SU-DHL-6 (cell line): ENCODE measurements around the gene ARRB1.

ENCODE experiments used
- H2AFZ ChIP-seq: fragments of 200-600 bp; sonication (generic); 2 replicates; pipeline ENCODE4 v1.6.1; 2014; ENCODE audit warnings: low read depth, mild to moderate bottlenecking, moderate library complexity, mixed read lengths, antibody characterized with exemption, low read length; ENCODE audit not compliant: severe bottlenecking
- H3F3A ChIP-seq: fragments of 200-600 bp; shearing (Covaris generic); 2 replicates; pipeline ENCODE4 v1.6.0; 2016; ENCODE audit warnings: antibody characterized with exemption, mild to moderate bottlenecking; ENCODE audit not compliant: insufficient read depth
- H3K27ac ChIP-seq: fragments of 200-600 bp; sonication (generic); 2 replicates; pipeline ENCODE4 v1.5.1; 2016; ENCODE audit warnings: low read depth, mild to moderate bottlenecking, low read length, moderate library complexity, mixed read lengths
- H3K27me3 ChIP-seq: fragments of 200-600 bp; sonication (generic), shearing (Covaris generic); 2 replicates; pipeline ENCODE4 v1.6.0; 2014; ENCODE audit warnings: mild to moderate bottlenecking, low read length
- H3K36me3 ChIP-seq: fragments of 200-600 bp; sonication (generic); 2 replicates; pipeline ENCODE4 v1.6.1; 2014; ENCODE audit warnings: mild to moderate bottlenecking, low read length, mixed read lengths
- H3K4me2 ChIP-seq: fragments of 300-600, 200-600 bp; shearing (Covaris generic), sonication (generic); 2 replicates; pipeline ENCODE4 v1.6.0; 2014; ENCODE audit warnings: low read length, low read depth, mild to moderate bottlenecking; ENCODE audit not compliant: poor library complexity, severe bottlenecking
- H3K4me3 ChIP-seq: fragments of 200-600 bp; sonication (generic); 2 replicates; pipeline ENCODE4 v1.5.1; 2014; ENCODE audit warnings: antibody characterized with exemption, low read length, mild to moderate bottlenecking, mixed read lengths; ENCODE audit not compliant: insufficient read depth, poor library complexity, severe bottlenecking
- H3K79me2 ChIP-seq: fragments of 200-600 bp; sonication (generic); 2 replicates; pipeline ENCODE4 v1.6.1; 2014; ENCODE audit warnings: mild to moderate bottlenecking, low read length, moderate library complexity; ENCODE audit not compliant: insufficient read depth
- H3K9ac ChIP-seq: fragments of 200-600 bp; sonication (generic); 2 replicates; pipeline ENCODE4 v1.7.0; 2014; ENCODE audit warnings: mild to moderate bottlenecking, low read length
- H3K9me2 ChIP-seq: fragments of 200-600 bp; sonication (generic); replicated peaks from 2 replicates; pipeline ENCODE4 v1.6.1; 2014; ENCODE audit warnings: low read length; ENCODE audit not compliant: insufficient read depth
- H3K9me3 ChIP-seq: fragments of 200-600 bp; sonication (generic); 2 replicates; pipeline ENCODE4 v1.6.1; 2014; ENCODE audit warnings: low read length, mixed read lengths; ENCODE audit not compliant: insufficient read depth
- H4K20me1 ChIP-seq: fragments of 200-600 bp; sonication (generic); 2 replicates; pipeline ENCODE4 v1.6.1; 2014; ENCODE audit warnings: low read depth, mild to moderate bottlenecking, antibody characterized with exemption, low read length, moderate library complexity, mixed read lengths
- EZH2phosphoT487 ChIP-seq: fragments of 200-600 bp; sonication (generic), shearing (Covaris generic); conservative IDR thresholded peaks from 2 replicates; pipeline ENCODE4 v1.6.1; 2018; ENCODE audit warnings: mild to moderate bottlenecking, antibody characterized with exemption, low read length, moderate library complexity, mixed read lengths
- TF ChIP-seq, protein P1 (sequence below): fragments of 200-600 bp; sonication (generic); IDR thresholded peaks from one replicate; pipeline ENCODE4 v1.5.1; 2017; ENCODE audit warnings: antibody characterized with exemption, mild to moderate bottlenecking, low read length, moderate library complexity; ENCODE audit not compliant: insufficient read depth, poor library complexity, severe bottlenecking

Gene ARRB1

DNA sequence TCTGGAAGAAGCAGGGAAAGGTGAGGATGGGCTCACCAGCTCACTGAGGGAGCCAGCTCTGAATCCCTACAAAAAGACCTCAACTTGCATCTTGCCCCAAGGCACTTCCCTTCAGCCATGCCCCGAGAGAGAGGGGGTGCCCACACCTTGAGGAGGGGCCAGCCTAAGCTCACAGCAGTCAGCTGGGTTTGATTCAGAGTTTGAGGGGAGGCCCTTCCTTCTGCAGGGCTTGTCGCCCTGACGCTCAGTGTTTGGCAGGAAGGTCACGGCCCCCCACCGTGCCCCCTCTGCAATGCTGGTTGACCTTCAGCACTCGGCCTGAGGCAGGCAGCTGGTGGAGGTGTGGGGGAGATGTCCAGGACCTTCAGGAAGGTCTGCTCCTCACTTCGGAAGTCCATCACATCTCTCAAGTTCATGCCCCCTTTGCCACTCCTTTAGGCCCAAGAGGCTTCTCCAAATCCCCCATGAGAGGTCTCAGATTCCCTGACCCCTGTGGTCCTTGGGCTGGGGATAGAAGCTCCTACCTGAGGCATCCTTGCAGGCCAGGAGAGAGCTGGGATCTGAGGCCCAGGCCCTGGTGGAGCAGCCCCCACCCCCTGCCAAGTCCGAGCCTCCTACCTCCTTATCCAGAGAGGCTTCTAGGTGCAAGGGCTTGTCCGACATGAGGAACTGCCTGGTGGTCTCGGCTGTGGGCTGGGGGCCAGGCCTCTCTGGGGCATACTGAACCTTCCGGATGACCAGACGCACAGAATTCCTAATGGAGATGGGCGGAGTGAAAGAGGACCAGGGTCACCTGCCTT lies 73.3 kb downstream of the ARRB1 start:
- H4K20me1 ChIP-seq, result no peaks in the 10 kb centered on the region
- no peaks in the 10 kb centered on the region for H3K36me3 ChIP-seq

DNA sequence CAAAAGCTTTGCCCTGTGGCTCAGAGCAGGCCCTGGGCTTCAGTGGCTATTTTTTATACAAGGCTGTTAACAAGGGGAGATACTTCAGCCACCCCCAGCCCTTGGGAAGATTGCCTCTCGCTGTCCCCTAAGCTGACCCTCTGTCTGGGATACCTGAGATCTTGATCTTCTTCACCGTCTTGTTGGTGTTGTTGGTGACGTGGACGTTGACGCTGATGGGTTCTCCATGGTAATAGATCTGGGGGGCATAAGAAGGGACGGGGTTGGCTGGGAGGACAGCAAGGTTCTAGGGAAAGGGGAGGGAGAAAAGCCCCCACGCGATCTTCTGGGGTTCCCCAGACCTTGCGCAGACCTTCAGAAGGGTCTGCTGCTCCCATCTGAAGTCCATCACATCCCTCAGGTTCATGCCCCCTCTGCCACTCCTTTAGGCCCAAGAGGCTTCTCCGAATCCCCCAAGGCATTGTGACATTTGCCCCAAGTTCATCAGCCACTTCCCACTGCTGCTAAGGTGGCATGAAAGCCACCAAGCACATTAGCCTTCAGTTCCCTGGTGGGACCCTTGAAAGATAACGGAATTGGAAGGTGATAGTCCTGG lies 74.2 kb downstream of the ARRB1 start:
- no peaks in the 10 kb centered on the region for H3K36me3 ChIP-seq
- H3K9me2 ChIP-seq, result no peaks in the 10 kb centered on the region
- H2AFZ ChIP-seq, result no peak overlapping the region
- no peak overlapping the region for H3K9ac ChIP-seq
- H3K9me3 ChIP-seq, result no peaks in the 10 kb centered on the region
- no peak overlapping the region for H3K27ac ChIP-seq
- H3K4me2 ChIP-seq, result no peak overlapping the region
- no peaks in the 10 kb centered on the region for H3K79me2 ChIP-seq
- H3F3A ChIP-seq, result no peaks in the 10 kb centered on the region
- H4K20me1 ChIP-seq, result no peaks in the 10 kb centered on the region
- no peak overlapping the region for H3K4me3 ChIP-seq
- H3K27me3 ChIP-seq, result no peaks in the 10 kb centered on the region
- no peak for TF ChIP-seq EZH2phosphoT487
- TF ChIP-seq, protein P1, sequence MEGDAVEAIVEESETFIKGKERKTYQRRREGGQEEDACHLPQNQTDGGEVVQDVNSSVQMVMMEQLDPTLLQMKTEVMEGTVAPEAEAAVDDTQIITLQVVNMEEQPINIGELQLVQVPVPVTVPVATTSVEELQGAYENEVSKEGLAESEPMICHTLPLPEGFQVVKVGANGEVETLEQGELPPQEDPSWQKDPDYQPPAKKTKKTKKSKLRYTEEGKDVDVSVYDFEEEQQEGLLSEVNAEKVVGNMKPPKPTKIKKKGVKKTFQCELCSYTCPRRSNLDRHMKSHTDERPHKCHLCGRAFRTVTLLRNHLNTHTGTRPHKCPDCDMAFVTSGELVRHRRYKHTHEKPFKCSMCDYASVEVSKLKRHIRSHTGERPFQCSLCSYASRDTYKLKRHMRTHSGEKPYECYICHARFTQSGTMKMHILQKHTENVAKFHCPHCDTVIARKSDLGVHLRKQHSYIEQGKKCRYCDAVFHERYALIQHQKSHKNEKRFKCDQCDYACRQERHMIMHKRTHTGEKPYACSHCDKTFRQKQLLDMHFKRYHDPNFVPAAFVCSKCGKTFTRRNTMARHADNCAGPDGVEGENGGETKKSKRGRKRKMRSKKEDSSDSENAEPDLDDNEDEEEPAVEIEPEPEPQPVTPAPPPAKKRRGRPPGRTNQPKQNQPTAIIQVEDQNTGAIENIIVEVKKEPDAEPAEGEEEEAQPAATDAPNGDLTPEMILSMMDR, result no peak

More for the DNA sequence above, 73.3 kb downstream of the ARRB1 start:
- no peaks in the 10 kb centered on the region for H3K79me2 ChIP-seq
- TF ChIP-seq, protein P1, result no peak
- TF ChIP-seq EZH2phosphoT487, result no peak
- H2AFZ ChIP-seq, result no peak overlapping the region
- H3K27me3 ChIP-seq, result no peaks in the 10 kb centered on the region
- H3K27ac ChIP-seq, result no peak overlapping the region
- H3K4me2 ChIP-seq, result no peak overlapping the region
- H3K4me3 ChIP-seq, result no peak overlapping the region
- no peaks in the 10 kb centered on the region for H3K9me2 ChIP-seq
- no peaks in the 10 kb centered on the region for H3K9me3 ChIP-seq
- no peak overlapping the region for H3K9ac ChIP-seq
- H3F3A ChIP-seq, result no peaks in the 10 kb centered on the region

DNA sequence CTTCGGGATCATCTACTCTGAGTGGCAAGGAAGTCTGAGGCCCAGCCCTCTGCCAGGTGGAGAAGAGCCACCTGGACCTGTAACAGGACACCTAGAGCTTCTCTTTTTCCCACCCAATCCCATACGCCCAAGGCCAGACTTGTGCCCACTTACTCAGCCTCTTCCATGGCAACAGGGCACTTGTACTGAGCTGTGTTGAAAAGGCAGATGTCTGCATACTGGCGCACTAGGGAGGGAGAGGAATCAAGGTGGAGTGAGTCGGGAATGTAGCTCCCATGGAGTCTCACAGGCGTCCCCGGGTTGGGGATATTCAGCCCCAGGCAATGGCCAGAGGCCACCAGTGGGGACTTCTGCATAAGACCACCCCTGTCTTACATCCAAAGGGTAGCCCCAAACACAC lies 74.8 kb downstream of the ARRB1 start:
- H3K79me2 ChIP-seq, result no peaks in the 10 kb centered on the region
- H4K20me1 ChIP-seq, result no peaks in the 10 kb centered on the region
- no peaks in the 10 kb centered on the region for H3K36me3 ChIP-seq
- H3K9ac ChIP-seq, result no peak overlapping the region
- H3K9me3 ChIP-seq, result no peaks in the 10 kb centered on the region
- no peak overlapping the region for H3K27ac ChIP-seq
- no peaks in the 10 kb centered on the region for H3F3A ChIP-seq
- no peak overlapping the region for H2AFZ ChIP-seq
- no peaks in the 10 kb centered on the region for H3K9me2 ChIP-seq
- H3K4me3 ChIP-seq, result no peak overlapping the region
- TF ChIP-seq, protein P1, result no peak
- TF ChIP-seq EZH2phosphoT487, result no peak
- H3K4me2 ChIP-seq, result no peak overlapping the region
- H3K27me3 ChIP-seq, result no peaks in the 10 kb centered on the region
